Measurements from ENCODE around the gene CHRD.

Gene CHRD

GRCh38 chr3:184377882-184378445 is 1.9 kb upstream of the CHRD start, which contains the start of gene THPO:
Gene THPO, minus strand, starts transcription at chr3:184378207. Its CDS starts 1,948 bp downstream, at chr3:184376259.
- DNase-seq (ENCODE audit: low spot score in 2 of 2): peak in 1 of 2 experiments; percentile 26
- in situ Hi-C loops (cut with MboI; ENCODE audit: low sequenced_read_pairs): no loop called here

GRCh38 chr3:184378651-184379357 is 1.1 kb upstream of the CHRD start:
- in situ Hi-C loops (cut with MboI; ENCODE audit: low sequenced_read_pairs): no loop called here
- Histone ChIP-seq H3K4me1 (peaks cover 4% of the 10 kb centered on the region; the same call in 1 of the 2 replicates), H3K27me3 (ENCODE audit: low read depth) (0 out of 2 replicates have a peak, but pooled peaks cover 2% of the 10 kb centered on the region)

More at GRCh38 chr3:184377882-184378445, 1.9 kb upstream of the CHRD start, which contains the start of gene THPO:
- Histone ChIP-seq H3K9me3 (no peaks in the 10 kb centered on the region), H3K27me3 (ENCODE audit: low read depth) (0 out of 2 replicates have a peak, but pooled peaks cover 2% of the 10 kb centered on the region), H3K4me3 (no peak within 1 kb of the TSS), H3K4me1 (peaks cover 4% of the 10 kb centered on the region; the same call in 1 of the 2 replicates), H3K36me3 (replicated peaks) (no peaks in the 10 kb centered on the region)

GRCh38 chr3:184380185-184380626 is 352 bp downstream of the CHRD start:
- no peaks in the 10 kb centered on the region for H3K27me3 ChIP-seq (ENCODE audit: low read depth)
- peaks cover 4% of the 10 kb centered on the region; the same call in 1 of the 2 replicates for H3K4me1 ChIP-seq
- DNase-seq (ENCODE audit: low spot score in 2 of 2): peak in 1 of 2 experiments; percentile 82
- no peaks in the 10 kb centered on the region for H3K36me3 ChIP-seq (replicated peaks)
- in situ Hi-C loops (cut with MboI; ENCODE audit: low sequenced_read_pairs): no loop called here
- peak overlapping the region; percentile 30 for H3K4me3 ChIP-seq
- H3K9me3 ChIP-seq: no peaks in the 10 kb centered on the region

More at GRCh38 chr3:184378651-184379357, 1.1 kb upstream of the CHRD start:
- Histone ChIP-seq H3K4me3 (no peak overlapping the region), H3K36me3 (replicated peaks) (no peaks in the 10 kb centered on the region), H3K9me3 (no peaks in the 10 kb centered on the region)
- DNase-seq (ENCODE audit: low spot score in 2 of 2): no peak

- no peaks in the 10 kb centered on the region for H3K9me3 ChIP-seq
- H3K4me1 ChIP-seq: peaks cover 4% of the 10 kb centered on the region; the same call in 1 of the 2 replicates
- no peaks in the 10 kb centered on the region for H3K36me3 ChIP-seq (replicated peaks)
- peak overlapping the region; percentile 30 for H3K4me3 ChIP-seq
- peak in 1 of 2 experiments; percentile 26 for DNase-seq (ENCODE audit: low spot score in 2 of 2)
- H3K27me3 ChIP-seq (ENCODE audit: low read depth): no peaks in the 10 kb centered on the region
- in situ Hi-C loops (cut with MboI; ENCODE audit: low sequenced_read_pairs): no loop called here
These were observed 890 bp downstream of the CHRD start for GRCh38 chr3:184380627-184381260.

GRCh38 chr3:184381261-184382224 is 1.7 kb downstream of the CHRD start:
- H3K36me3 ChIP-seq (replicated peaks): no peaks in the 10 kb centered on the region
- peak overlapping the region; percentile 30; the same call in 1 of the 2 replicates for H3K4me3 ChIP-seq
- H3K4me1 ChIP-seq: peaks cover 4% of the 10 kb centered on the region; the same call in 1 of the 2 replicates
- no peak for DNase-seq (ENCODE audit: low spot score in 2 of 2)
- in situ Hi-C loops (cut with MboI; ENCODE audit: low sequenced_read_pairs): no loop called here
- no peaks in the 10 kb centered on the region for H3K9me3 ChIP-seq
- no peaks in the 10 kb centered on the region for H3K27me3 ChIP-seq (ENCODE audit: low read depth)

GRCh38 chr3:184382326-184383032 is 2.6 kb downstream of the CHRD start:
- no peak overlapping the region for H3K4me3 ChIP-seq
- H3K27me3 ChIP-seq (ENCODE audit: low read depth): no peaks in the 10 kb centered on the region
- in situ Hi-C loops (cut with MboI; ENCODE audit: low sequenced_read_pairs): no loop called here
- no peaks in the 10 kb centered on the region for H3K36me3 ChIP-seq (replicated peaks)
- no peak for DNase-seq (ENCODE audit: low spot score in 2 of 2)
- peaks cover 4% of the 10 kb centered on the region; the same call in 1 of the 2 replicates for H3K4me1 ChIP-seq
- no peaks in the 10 kb centered on the region for H3K9me3 ChIP-seq

GRCh38 chr3:184383033-184383740 is 3.3 kb downstream of the CHRD start:
- Histone ChIP-seq H3K4me1 (peaks cover 4% of the 10 kb centered on the region; the same call in 1 of the 2 replicates), H3K36me3 (replicated peaks) (no peaks in the 10 kb centered on the region), H3K9me3 (no peaks in the 10 kb centered on the region), H3K4me3 (no peak overlapping the region), H3K27me3 (ENCODE audit: low read depth) (no peaks in the 10 kb centered on the region)
- no peak for DNase-seq (ENCODE audit: low spot score in 2 of 2)
- in situ Hi-C loops (cut with MboI; ENCODE audit: low sequenced_read_pairs): no loop called here

- Histone ChIP-seq H3K4me1 (peaks cover 4% of the 10 kb centered on the region; the same call in 1 of the 2 replicates), H3K27me3 (ENCODE audit: low read depth) (no peaks in the 10 kb centered on the region), H3K36me3 (replicated peaks) (no peaks in the 10 kb centered on the region), H3K9me3 (no peaks in the 10 kb centered on the region), H3K4me3 (no peak overlapping the region)
- in situ Hi-C loops (cut with MboI; ENCODE audit: low sequenced_read_pairs): no loop called here
- no peak for DNase-seq (ENCODE audit: low spot score in 2 of 2)
These were observed 4.5 kb downstream of the CHRD start for GRCh38 chr3:184384342-184384741.

- Histone ChIP-seq H3K27me3 (ENCODE audit: low read depth) (no peaks in the 10 kb centered on the region), H3K9me3 (no peaks in the 10 kb centered on the region), H3K36me3 (replicated peaks) (no peaks in the 10 kb centered on the region), H3K4me1 (peaks cover 4% of the 10 kb centered on the region; the same call in 1 of the 2 replicates), H3K4me3 (no peak overlapping the region)
- in situ Hi-C loops (cut with MboI; ENCODE audit: low sequenced_read_pairs): no loop called here
- DNase-seq (ENCODE audit: low spot score in 2 of 2): no peak
These were observed 5.1 kb downstream of the CHRD start for GRCh38 chr3:184384856-184385422.

- Histone ChIP-seq H3K27me3 (ENCODE audit: low read depth) (no peaks in the 10 kb centered on the region), H3K4me1 (no peaks in the 10 kb centered on the region), H3K9me3 (no peaks in the 10 kb centered on the region), H3K4me3 (no peak overlapping the region), H3K36me3 (replicated peaks) (no peaks in the 10 kb centered on the region)
- DNase-seq (ENCODE audit: low spot score in 2 of 2): no peak
- in situ Hi-C loops (cut with MboI; ENCODE audit: low sequenced_read_pairs): no loop called here
These were observed 6.4 kb downstream of the CHRD start for GRCh38 chr3:184386047-184386806.

- no peak for DNase-seq (ENCODE audit: low spot score in 2 of 2)
- no peaks in the 10 kb centered on the region for H3K27me3 ChIP-seq (ENCODE audit: low read depth)
- no peaks in the 10 kb centered on the region for H3K9me3 ChIP-seq
- H3K4me1 ChIP-seq: no peaks in the 10 kb centered on the region
- in situ Hi-C loops (cut with MboI; ENCODE audit: low sequenced_read_pairs): no loop called here
- no peak overlapping the region for H3K4me3 ChIP-seq
- no peaks in the 10 kb centered on the region for H3K36me3 ChIP-seq (replicated peaks)
These were observed 7.4 kb downstream of the CHRD start for GRCh38 chr3:184387174-184387714.

All from HAP-1 (cell line).